ENCODE data around the gene DNAJC21. TPM values are rescaled to one million over a fixed set of nuclear protein-coding genes. Genes with fewer than 3 reads are reported as not detected.

Gene DNAJC21
- total RNA-seq, 1 donor from 2014 or later: 66.4 TPM

- H3K36me3 ChIP-seq (ENCODE audit: insufficient read depth, low read length): peaks cover 66% of the 10 kb centered on the region
- H3K36me3 Mint-ChIP-seq (ENCODE audit: low read depth, unreplicated experiment): peaks cover 10% of the 10 kb centered on the region
- no peak for TF ChIP-seq CTCF (IDR thresholded peaks at IDR 0.05; ENCODE audit: insufficient read depth, low read depth, low read length)
- TF ChIP-seq EZH2 (IDR thresholded peaks at IDR 0.05; ENCODE audit: insufficient read depth, low read length): no peak
- H3K9me3 Mint-ChIP-seq (ENCODE audit: unreplicated experiment): no peaks in the 10 kb centered on the region
- FAIRE-seq (no peak), DNase-seq (ENCODE audit: low read depth) (peak; percentile 26)
- no peak overlapping the region for H3K4me2 ChIP-seq (ENCODE audit: low read length)
- H3K4me1 ChIP-seq (ENCODE audit: insufficient read depth, low read length): no peaks in the 10 kb centered on the region
- no peak overlapping the region for H3K9ac ChIP-seq (ENCODE audit: low read length)
- H3K27ac ChIP-seq (ENCODE audit: low read depth, low read length): no peak overlapping the region
- no peaks in the 10 kb centered on the region for H3K27me3 Mint-ChIP-seq (ENCODE audit: low read depth, unreplicated experiment)
- H2AFZ ChIP-seq (ENCODE audit: low read depth, low read length): no peak overlapping the region
- H4K20me1 ChIP-seq (ENCODE audit: insufficient read depth, low read length): no peaks in the 10 kb centered on the region
- no peak overlapping the region for H3K4me3 Mint-ChIP-seq (ENCODE audit: unreplicated experiment)
- H3K4me1 Mint-ChIP-seq (ENCODE audit: low read depth, unreplicated experiment): no peaks in the 10 kb centered on the region
- H3K27me3 ChIP-seq (ENCODE audit: insufficient read depth, low read length): no peaks in the 10 kb centered on the region
- H3K79me2 ChIP-seq (ENCODE audit: insufficient read depth, low read length): no peaks in the 10 kb centered on the region
- H3K4me3 ChIP-seq (ENCODE audit: insufficient read depth, low read depth, low read length): no peak overlapping the region
- no peaks in the 10 kb centered on the region for H3K9me3 ChIP-seq (ENCODE audit: insufficient read depth, low read depth, low read length)
- H3K27ac Mint-ChIP-seq (ENCODE audit: unreplicated experiment): no peak overlapping the region
Measured at GRCh38 chr5:34941936-34942335, 12.6 kb downstream of the DNAJC21 start.

- Histone ChIP-seq H3K79me2 (ENCODE audit: insufficient read depth, low read length) (no peaks in the 10 kb centered on the region), H4K20me1 (ENCODE audit: insufficient read depth, low read length) (no peaks in the 10 kb centered on the region), H3K27ac (ENCODE audit: low read depth, low read length) (no peak overlapping the region), H3K4me3 (ENCODE audit: insufficient read depth, low read depth, low read length) (no peak overlapping the region), H3K4me1 (ENCODE audit: insufficient read depth, low read length) (no peaks in the 10 kb centered on the region), H2AFZ (ENCODE audit: low read depth, low read length) (no peak overlapping the region), H3K4me2 (ENCODE audit: low read length) (no peak overlapping the region), H3K9ac (ENCODE audit: low read length) (no peak overlapping the region), H3K9me3 (ENCODE audit: insufficient read depth, low read depth, low read length) (no peaks in the 10 kb centered on the region), H3K27me3 (ENCODE audit: insufficient read depth, low read length) (no peaks in the 10 kb centered on the region), H3K36me3 (ENCODE audit: insufficient read depth, low read length) (peaks cover 53% of the 10 kb centered on the region)
- peak overlapping the region; percentile 30 for H3K27ac Mint-ChIP-seq (ENCODE audit: unreplicated experiment)
- no peak for DNase-seq (ENCODE audit: low read depth)
- H3K4me1 Mint-ChIP-seq (ENCODE audit: low read depth, unreplicated experiment): no peaks in the 10 kb centered on the region
- H3K4me3 Mint-ChIP-seq (ENCODE audit: unreplicated experiment): no peak overlapping the region
- no peaks in the 10 kb centered on the region for H3K9me3 Mint-ChIP-seq (ENCODE audit: unreplicated experiment)
- no peak for TF ChIP-seq EZH2 (IDR thresholded peaks at IDR 0.05; ENCODE audit: insufficient read depth, low read length)
- TF ChIP-seq CTCF (IDR thresholded peaks at IDR 0.05; ENCODE audit: insufficient read depth, low read depth, low read length): no peak
- no peak for FAIRE-seq
- H3K36me3 Mint-ChIP-seq (ENCODE audit: low read depth, unreplicated experiment): peaks cover 10% of the 10 kb centered on the region
- no peaks in the 10 kb centered on the region for H3K27me3 Mint-ChIP-seq (ENCODE audit: low read depth, unreplicated experiment)
Measured at GRCh38 chr5:34944044-34944443, 14.7 kb downstream of the DNAJC21 start.

- Histone ChIP-seq H2AFZ (ENCODE audit: low read depth, low read length) (no peak overlapping the region), H3K4me1 (ENCODE audit: insufficient read depth, low read length) (no peaks in the 10 kb centered on the region)
- DNase-seq (ENCODE audit: low read depth): no peak
Measured at GRCh38 chr5:34944460-34945047, 15.2 kb downstream of the DNAJC21 start.

More at GRCh38 chr5:34944460-34945047, 15.2 kb downstream of the DNAJC21 start:
- peak overlapping the region; percentile 30 for H3K27ac Mint-ChIP-seq (ENCODE audit: unreplicated experiment)
- no peaks in the 10 kb centered on the region for H3K4me1 Mint-ChIP-seq (ENCODE audit: low read depth, unreplicated experiment)
- no peaks in the 10 kb centered on the region for H3K79me2 ChIP-seq (ENCODE audit: insufficient read depth, low read length)
- no peak overlapping the region for H3K27ac ChIP-seq (ENCODE audit: low read depth, low read length)
- H3K4me3 Mint-ChIP-seq (ENCODE audit: unreplicated experiment): no peak overlapping the region
- H3K27me3 ChIP-seq (ENCODE audit: insufficient read depth, low read length): no peaks in the 10 kb centered on the region
- H4K20me1 ChIP-seq (ENCODE audit: insufficient read depth, low read length): no peaks in the 10 kb centered on the region
- FAIRE-seq: no peak
- H3K9me3 Mint-ChIP-seq (ENCODE audit: unreplicated experiment): no peaks in the 10 kb centered on the region
- H3K9ac ChIP-seq (ENCODE audit: low read length): no peak overlapping the region
- H3K4me2 ChIP-seq (ENCODE audit: low read length): no peak overlapping the region
- H3K4me3 ChIP-seq (ENCODE audit: insufficient read depth, low read depth, low read length): no peak overlapping the region
- peaks cover 52% of the 10 kb centered on the region for H3K36me3 ChIP-seq (ENCODE audit: insufficient read depth, low read length)
- no peak for TF ChIP-seq EZH2 (IDR thresholded peaks at IDR 0.05; ENCODE audit: insufficient read depth, low read length)
- no peak for TF ChIP-seq CTCF (IDR thresholded peaks at IDR 0.05; ENCODE audit: insufficient read depth, low read depth, low read length)
- no peaks in the 10 kb centered on the region for H3K9me3 ChIP-seq (ENCODE audit: insufficient read depth, low read depth, low read length)
- no peaks in the 10 kb centered on the region for H3K27me3 Mint-ChIP-seq (ENCODE audit: low read depth, unreplicated experiment)
- H3K36me3 Mint-ChIP-seq (ENCODE audit: low read depth, unreplicated experiment): peaks cover 10% of the 10 kb centered on the region
